Hair follicular keratinocyte (primary cell): ENCODE results near the gene RBMX2. TPM values are rescaled to one million over a fixed set of nuclear protein-coding genes. Genes with fewer than 3 reads are reported as not detected.

Experiments
- total RNA-seq: library from RNA; depleted of rRNA; stranded (reverse); fragments of >200 nt; gene quantifications from 2 replicates; pipeline ENCODE4 v1.2.3, GENCODE V29; 2015

The RBMX2 gene, protein sequence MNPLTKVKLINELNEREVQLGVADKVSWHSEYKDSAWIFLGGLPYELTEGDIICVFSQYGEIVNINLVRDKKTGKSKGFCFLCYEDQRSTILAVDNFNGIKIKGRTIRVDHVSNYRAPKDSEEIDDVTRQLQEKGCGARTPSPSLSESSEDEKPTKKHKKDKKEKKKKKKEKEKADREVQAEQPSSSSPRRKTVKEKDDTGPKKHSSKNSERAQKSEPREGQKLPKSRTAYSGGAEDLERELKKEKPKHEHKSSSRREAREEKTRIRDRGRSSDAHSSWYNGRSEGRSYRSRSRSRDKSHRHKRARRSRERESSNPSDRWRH
- 20.1 and 27.9 TPM in 2 replicates for total RNA-seq

GRCh38 chrX:130401415-130402207, at the start of gene RBMX2:
Gene RBMX2 (plus strand): TSS chrX:130401987. CDS start chrX:130402033, 46 bp downstream.

GRCh38 chrX:130385520-130385919, 16.3 kb upstream of the RBMX2 start, which contains the start of gene GPR119:
Gene GPR119 (minus strand): TSS chrX:130385674. CDS start chrX:130385447, 227 bp downstream.

Other genes starting within 250 kb of the RBMX2 start
- gene AIFM1, start 236.1 kb upstream of the RBMX2 start, total RNA-seq, result 17.9 and 25.9 TPM in 2 replicates
- not detected in 2 replicates for gene RAB33A, start 230.0 kb upstream of the RBMX2 start, total RNA-seq
- 2.2 and 3.7 TPM in 2 replicates for gene ZNF280C, start 133.1 kb upstream of the RBMX2 start, total RNA-seq
- gene SLC25A14, start 62.1 kb upstream of the RBMX2 start, total RNA-seq, result 7.3 and 19.2 TPM in 2 replicates
- not detected in 2 replicates for gene GPR119, start 16.3 kb upstream of the RBMX2 start, total RNA-seq